ENCODE data around the gene INTS14. TPM values are rescaled to one million over a fixed set of nuclear protein-coding genes. Genes with fewer than 3 reads are reported as not detected.

INTS14 gene
- total and polyA plus RNA-seq, 2 of the 8 experiments (the other 6 are each of a cell fraction or from before 2014, with no cell fraction given) = 33.1 to 33.7 TPM

- H3K79me1 ChIP-seq (ENCODE audit: low read depth, low read length) = no peaks in the 10 kb centered on the region
- H3K14ac ChIP-seq (ENCODE audit: insufficient read length) = no peak overlapping the region
- FAIRE-seq (no peak), DNase-seq (ENCODE audit: low read depth in 1 of 2, low spot score in 2 of 2) (no peak)
- no peak overlapping the region for H3K27ac ChIP-seq (ENCODE audit: low read depth, low read length)
- H4K91ac ChIP-seq (replicated peaks; ENCODE audit: insufficient read length, low read length) = no peak overlapping the region
- no peak overlapping the region for H2BK5ac ChIP-seq (ENCODE audit: low read depth, low read length)
- no peak overlapping the region for H3K18ac ChIP-seq (ENCODE audit: extremely low read depth, low read length)
- ChIA-PET POLR2A (ENCODE audit: partially characterized antibody) (interaction anchor here (0.6 kb wide), 1 partner anchor 633 kb away, joined by 3 read pairs; no protein-coding TSS in a partner anchor), CTCF (ENCODE audit: partially characterized antibody) (interaction anchor here (0.8 to 5.3 kb wide), 3 partner anchors 8 to 20 kb away, joined by 3 to 26 read pairs (median 3); partner anchors contain the start of gene INTS14)
- no peak overlapping the region for H3K4me2 ChIP-seq (ENCODE audit: insufficient read depth in 1 of 2, low read depth in 2 of 2, low read length in 2 of 2)
- no peak overlapping the region for H4K5ac ChIP-seq (ENCODE audit: insufficient read length, low read depth, low read length)
- H2BK15ac ChIP-seq (ENCODE audit: low read length) = no peak overlapping the region
- H3K4me1 ChIP-seq (replicated peaks in 1 of 4; ENCODE audit: control insufficient read depth in 3 of 4, insufficient read depth in 4 of 4, low read length in 3 of 4) = peaks cover 0 to 4% (median under 1%) of the 10 kb centered on the region in 4 experiments; a peak in 1 of 7 replicates
- H3K56ac ChIP-seq (replicated peaks; ENCODE audit: insufficient read length, low read depth, low read length) = no peak overlapping the region
- H3K4me3 ChIP-seq (ENCODE audit: extremely low read depth in 1 of 4, insufficient read depth in 2 of 4, low read depth in 3 of 4, low read length in 4 of 4) = no peak overlapping the region
- no peak overlapping the region for H3K4ac ChIP-seq (replicated peaks; ENCODE audit: insufficient read length, low read depth, low read length)
- H4K20me1 ChIP-seq (replicated peaks in 1 of 2; ENCODE audit: control insufficient read depth in 1 of 2, insufficient read depth in 2 of 2, low read length in 2 of 2) = no peaks in the 10 kb centered on the region
- no peaks in the 10 kb centered on the region for H3K9me3 ChIP-seq (ENCODE audit: insufficient read depth in 2 of 2, low read depth in 1 of 2, low read length in 1 of 2)
- no peaks in the 10 kb centered on the region for H3K27me3 ChIP-seq (replicated peaks in 1 of 4; ENCODE audit: control insufficient read depth in 3 of 4, extremely low read depth in 1 of 4, insufficient read depth in 3 of 4, low read length in 3 of 4)
- H2BK12ac ChIP-seq (ENCODE audit: low read depth, low read length) = no peak overlapping the region
- no peak overlapping the region for H2AK5ac ChIP-seq (ENCODE audit: low read depth, low read length)
- no peak overlapping the region for H2BK120ac ChIP-seq (replicated peaks; ENCODE audit: low read depth, low read length)
- no peaks in the 10 kb centered on the region for H3K36me3 ChIP-seq (ENCODE audit: control insufficient read depth in 2 of 4, insufficient read depth in 4 of 4, low read length in 3 of 4)
- no peak overlapping the region for H2BK20ac ChIP-seq (ENCODE audit: low read length)
- 93% methylated on average over 5 of the region's 5 CpGs; no CpG with 5 or more reads in 1 of the 2 experiments for WGBS, 2 experiments (ENCODE audit: extremely low coverage in 1 of 2, insufficient coverage in 1 of 2, insufficient read length in 1 of 2, insufficient replicate concordance in 2 of 2, low coverage in 1 of 2, low lambda C conversion rate in 2 of 2, missing lambda C conversion rate in 1 of 2)
- no peaks in the 10 kb centered on the region for H3K23me2 ChIP-seq (ENCODE audit: low read depth, low read length)
- H3K79me2 ChIP-seq (ENCODE audit: control insufficient read depth in 1 of 2, insufficient read depth in 2 of 2, low read length in 2 of 2) = no peaks in the 10 kb centered on the region
- H2AFZ ChIP-seq (ENCODE audit: low read length) = no peak overlapping the region
- H3K23ac ChIP-seq (ENCODE audit: insufficient read length) = no peak overlapping the region
- no peak overlapping the region for H4K8ac ChIP-seq (ENCODE audit: extremely low read depth, insufficient read depth, low read length)
- no peak overlapping the region for H3K9ac ChIP-seq (replicated peaks in 1 of 4; ENCODE audit: extremely low read depth in 1 of 4, low read depth in 3 of 4, low read length in 3 of 4)
- TF ChIP-seq FOSL1 (IDR thresholded peaks at IDR 0.05; ENCODE audit: insufficient read depth, low read depth, low read length) = no peak
- no peak for TF ChIP-seq KDM5A (IDR thresholded peaks at IDR 0.05; ENCODE audit: low read length)
Observed at GRCh38 chr15:65630760-65631159, 19.8 kb upstream of the INTS14 start.
